Measurements from ENCODE around the gene CEBPA. TPM values are rescaled to one million over a fixed set of nuclear protein-coding genes. Genes with fewer than 3 reads are reported as not detected.

The CEBPA gene
- total and polyA plus RNA-seq, 12 donors, result 0.60 to 29.9 (median 8.4) TPM

DNA sequence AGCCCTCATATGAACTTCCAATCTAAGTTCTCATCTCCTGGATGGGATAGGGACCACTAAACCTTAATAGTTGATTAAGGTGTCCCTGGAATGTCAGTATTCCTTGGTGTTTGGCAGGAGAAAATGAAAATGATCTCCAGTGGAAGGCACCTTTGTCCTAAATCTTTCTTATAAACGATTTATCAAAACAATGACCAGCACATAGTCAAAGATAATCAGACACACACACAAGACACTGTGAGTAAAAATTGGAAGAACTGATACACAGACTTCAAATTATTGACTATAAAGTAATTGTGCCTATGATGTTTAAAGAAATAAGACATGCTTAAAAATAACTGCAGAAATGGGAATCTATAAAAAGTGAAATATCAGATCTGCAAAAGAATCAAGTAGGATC is 13.7 kb downstream of the CEBPA start:
- DNase-seq, result no peak
- Histone ChIP-seq H3K4me1 (replicated peaks in 1 of 2) (peaks cover 0 to under 1% of the 10 kb centered on the region in 2 donors), H3K27me3 (no peaks in the 10 kb centered on the region), H3K27ac (no peak overlapping the region), H3K9me3 (replicated peaks in 1 of 3) (no peaks in the 10 kb centered on the region), H3K4me3 (no peak overlapping the region), H3K36me3 (replicated peaks in 1 of 2) (no peaks in the 10 kb centered on the region)
- WGBS, 4 donors, result 66 to 83% (median 72%) methylated on average over 1 of the region's 1 CpG
- intact Hi-C loops (cut with DNase I), result no loop called here
- TF ChIP-seq, protein P1, sequence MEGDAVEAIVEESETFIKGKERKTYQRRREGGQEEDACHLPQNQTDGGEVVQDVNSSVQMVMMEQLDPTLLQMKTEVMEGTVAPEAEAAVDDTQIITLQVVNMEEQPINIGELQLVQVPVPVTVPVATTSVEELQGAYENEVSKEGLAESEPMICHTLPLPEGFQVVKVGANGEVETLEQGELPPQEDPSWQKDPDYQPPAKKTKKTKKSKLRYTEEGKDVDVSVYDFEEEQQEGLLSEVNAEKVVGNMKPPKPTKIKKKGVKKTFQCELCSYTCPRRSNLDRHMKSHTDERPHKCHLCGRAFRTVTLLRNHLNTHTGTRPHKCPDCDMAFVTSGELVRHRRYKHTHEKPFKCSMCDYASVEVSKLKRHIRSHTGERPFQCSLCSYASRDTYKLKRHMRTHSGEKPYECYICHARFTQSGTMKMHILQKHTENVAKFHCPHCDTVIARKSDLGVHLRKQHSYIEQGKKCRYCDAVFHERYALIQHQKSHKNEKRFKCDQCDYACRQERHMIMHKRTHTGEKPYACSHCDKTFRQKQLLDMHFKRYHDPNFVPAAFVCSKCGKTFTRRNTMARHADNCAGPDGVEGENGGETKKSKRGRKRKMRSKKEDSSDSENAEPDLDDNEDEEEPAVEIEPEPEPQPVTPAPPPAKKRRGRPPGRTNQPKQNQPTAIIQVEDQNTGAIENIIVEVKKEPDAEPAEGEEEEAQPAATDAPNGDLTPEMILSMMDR (IDR thresholded peaks at IDR 0.05), result no peak
- no peak for TF ChIP-seq POLR2A (IDR thresholded peaks at IDR 0.05)

DNA sequence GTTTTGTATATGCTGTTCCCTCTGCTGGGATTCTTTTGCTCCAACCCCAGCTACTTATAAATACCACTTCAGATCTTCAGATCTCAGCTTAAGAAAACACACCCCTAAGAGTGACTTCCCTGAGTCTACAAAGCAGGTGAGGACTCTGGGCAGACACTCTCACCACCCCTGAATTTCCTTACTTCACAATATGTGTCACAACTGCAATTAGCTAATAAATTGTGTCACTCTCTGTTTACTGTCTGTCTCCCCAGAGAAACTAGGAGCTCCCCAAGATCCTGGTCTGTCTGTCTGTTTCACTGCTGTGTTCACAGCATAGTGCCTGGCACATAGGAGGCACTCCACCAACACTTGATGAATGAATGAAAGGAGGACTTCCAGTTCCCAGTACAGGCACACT is 14.4 kb downstream of the CEBPA start:
- Histone ChIP-seq H3K4me1 (replicated peaks in 1 of 2) (no peaks in the 10 kb centered on the region), H3K36me3 (replicated peaks in 1 of 2) (no peaks in the 10 kb centered on the region), H3K27ac (no peak overlapping the region), H3K27me3 (no peaks in the 10 kb centered on the region), H3K4me3 (no peak overlapping the region), H3K9me3 (replicated peaks in 1 of 3) (no peaks in the 10 kb centered on the region)
- no peak for TF ChIP-seq POLR2A (IDR thresholded peaks at IDR 0.05)
- TF ChIP-seq, protein P1 (IDR thresholded peaks at IDR 0.05), result no peak
- DNase-seq, result no peak
- intact Hi-C loops (cut with DNase I), result no loop called here

DNA sequence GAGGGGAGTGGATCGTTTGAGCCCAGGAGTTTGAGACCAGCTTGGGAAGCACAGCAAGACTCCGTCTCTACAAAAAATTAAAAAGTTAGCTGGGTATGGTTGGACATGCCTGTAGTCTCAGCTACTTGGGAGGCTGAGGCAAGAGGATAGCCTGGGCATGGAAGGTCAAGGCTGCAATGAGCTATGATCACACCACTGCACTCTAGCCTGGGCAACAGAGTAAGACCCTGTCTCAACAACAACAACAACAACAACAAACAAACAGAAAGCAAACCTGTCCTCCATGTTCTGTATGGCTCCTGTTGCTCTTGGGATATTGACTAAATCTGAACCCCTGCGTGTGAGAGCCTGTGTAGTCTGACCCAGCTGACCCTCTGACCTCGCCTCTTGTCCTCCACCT is 14.9 kb downstream of the CEBPA start:
- intact Hi-C loops (cut with DNase I), result no loop called here
- Histone ChIP-seq H3K4me1 (replicated peaks in 1 of 2) (no peaks in the 10 kb centered on the region), H3K27me3 (no peaks in the 10 kb centered on the region), H3K36me3 (replicated peaks in 1 of 2) (no peaks in the 10 kb centered on the region), H3K9me3 (replicated peaks in 1 of 3) (no peaks in the 10 kb centered on the region), H3K27ac (no peak overlapping the region), H3K4me3 (no peak overlapping the region)
- WGBS, 4 donors, result 58 to 72% (median 70%) methylated on average over 4 of the region's 4 CpGs
- no peak for DNase-seq
- no peak for TF ChIP-seq POLR2A (IDR thresholded peaks at IDR 0.05)
- TF ChIP-seq, protein P1 (IDR thresholded peaks at IDR 0.05), result no peak

DNA sequence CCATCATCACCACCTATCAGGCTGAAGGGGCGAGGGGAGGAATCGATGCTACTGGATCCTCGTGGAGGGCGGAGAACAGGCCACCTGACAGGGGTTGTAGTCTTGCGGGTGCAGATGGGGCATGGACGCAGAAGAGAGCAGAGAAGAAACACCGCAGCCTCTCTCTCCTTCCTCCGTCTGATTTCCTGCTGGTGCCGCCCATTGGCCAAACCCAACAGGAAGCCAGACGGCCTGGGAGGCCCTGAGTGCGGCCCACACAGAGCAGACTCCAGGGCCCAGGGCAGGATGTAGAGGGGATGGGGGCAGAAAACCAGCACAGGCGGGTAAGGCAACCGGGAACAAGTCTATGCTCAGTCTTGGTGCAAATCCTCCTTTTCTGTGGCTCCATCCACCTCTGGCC is 15.4 kb downstream of the CEBPA start:
- DNase-seq, result no peak
- intact Hi-C loops (cut with DNase I), result no loop called here
- 64 to 75% (median 73%) methylated on average over 7 to 13 of the region's 13 CpGs for WGBS, 4 donors
- Histone ChIP-seq H3K36me3 (replicated peaks in 1 of 2) (no peaks in the 10 kb centered on the region), H3K9me3 (replicated peaks in 1 of 3) (no peaks in the 10 kb centered on the region), H3K27ac (no peak overlapping the region), H3K4me3 (no peak overlapping the region), H3K27me3 (no peaks in the 10 kb centered on the region), H3K4me1 (replicated peaks in 1 of 2) (no peaks in the 10 kb centered on the region)
- TF ChIP-seq, protein P1 (IDR thresholded peaks at IDR 0.05), result no peak
- no peak for TF ChIP-seq POLR2A (IDR thresholded peaks at IDR 0.05)
